PFSK-1 (cell line): Measurements from ENCODE around the gene RPS6KA4.

ENCODE experiments used
- FOXP2 ChIP-seq: optimal IDR thresholded peaks from 2 replicates; pipeline ENCODE3; 2011; ENCODE audit warnings: borderline replicate concordance, control low read depth, inconsistent platforms; ENCODE audit not compliant: insufficient read depth; ENCODE audit errors: extremely low read length, extremely low read depth
- POLR2AphosphoS5 ChIP-seq: IDR thresholded peaks from 2 replicates; pipeline ENCODE4 v1.6.1; 2012; ENCODE audit warnings: low read depth, mild to moderate bottlenecking, control low read depth, low read length, moderate library complexity
- REST ChIP-seq, 2 experiments: IDR thresholded peaks; 2 replicates each; pipeline versions ENCODE4 v1.6.1 to v1.8.0; 2011 to 2012; ENCODE audit warnings: low read depth in 2 of 2, low read length in 2 of 2, control low read depth in 1 of 2, inconsistent platforms in 1 of 2, mild to moderate bottlenecking in 1 of 2, moderate library complexity in 1 of 2; ENCODE audit not compliant: insufficient read depth in 1 of 2
- SIN3A ChIP-seq: IDR thresholded peaks from 2 replicates; pipeline ENCODE4 v1.6.1; 2012; ENCODE audit warnings: mild to moderate bottlenecking, low read length, moderate library complexity, borderline replicate concordance; ENCODE audit not compliant: insufficient read depth
- TAF1 ChIP-seq: IDR thresholded peaks from 2 replicates; pipeline ENCODE4 v1.6.1; 2012; ENCODE audit warnings: low read length, control low read depth, borderline replicate concordance; ENCODE audit not compliant: insufficient read depth

The RPS6KA4 gene

DNA sequence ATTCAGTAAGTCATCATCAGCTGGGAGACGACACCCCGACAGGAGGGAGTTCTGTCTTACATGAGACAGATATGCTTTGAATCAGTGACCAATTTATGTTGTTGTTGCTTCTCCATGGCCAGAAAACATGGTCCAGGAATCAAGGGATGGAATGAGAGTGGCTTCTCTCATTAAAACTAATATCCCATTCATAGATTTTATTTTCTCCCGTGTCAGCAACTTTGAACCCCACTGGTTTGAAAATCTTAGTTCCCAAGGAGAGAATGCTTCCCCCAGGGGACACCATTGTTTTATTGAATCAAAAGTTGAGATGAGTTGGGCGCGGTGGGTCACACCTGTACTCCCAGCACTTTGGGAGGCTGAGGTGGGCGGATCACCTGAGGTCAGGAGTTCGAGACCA, 42.8 kb downstream of the RPS6KA4 start:
- TF ChIP-seq FOXP2 (no peak), SIN3A (no peak), REST (IDR thresholded peaks at IDR 0.05; ENCODE audit: insufficient read depth in 1 of 2, low read depth in 2 of 2, low read length in 2 of 2) (no peak), POLR2AphosphoS5 (no peak), TAF1 (no peak)

- TF ChIP-seq POLR2AphosphoS5 (no peak), SIN3A (no peak), FOXP2 (no peak), REST (IDR thresholded peaks at IDR 0.05; ENCODE audit: insufficient read depth in 1 of 2, low read depth in 2 of 2, low read length in 2 of 2) (no peak), TAF1 (no peak)
These were observed 44.1 kb downstream of the RPS6KA4 start for GRCh38 chr11:64403106-64403505.

- TF ChIP-seq POLR2AphosphoS5 (no peak), FOXP2 (no peak), SIN3A (no peak), REST (IDR thresholded peaks at IDR 0.05; ENCODE audit: insufficient read depth in 1 of 2, low read depth in 2 of 2, low read length in 2 of 2) (no peak), TAF1 (no peak)
These were observed 47.4 kb downstream of the RPS6KA4 start for GRCh38 chr11:64406221-64406946.

DNA sequence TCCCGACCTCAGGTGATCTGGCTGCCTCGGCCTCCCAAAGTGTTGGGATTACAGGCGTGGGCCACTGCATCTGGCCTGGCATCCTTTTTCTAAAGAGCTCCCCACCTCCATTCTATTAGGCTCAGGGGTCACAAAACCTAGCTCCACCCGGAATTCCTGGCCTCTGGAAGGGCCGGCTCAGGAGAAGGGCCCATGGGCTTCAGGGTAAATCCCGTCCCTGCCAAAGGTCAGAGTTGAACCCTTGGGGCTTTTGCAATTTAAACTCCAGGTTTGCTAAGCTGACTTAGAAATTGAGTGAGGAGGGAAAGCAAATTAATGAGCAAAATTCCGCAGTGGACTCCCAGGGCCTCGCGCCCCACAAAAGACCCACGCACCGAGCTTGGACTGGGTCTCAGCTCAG, 48.3 kb downstream of the RPS6KA4 start:
- no peak for TF ChIP-seq FOXP2
- TF ChIP-seq POLR2AphosphoS5: no peak
- no peak for TF ChIP-seq TAF1
- TF ChIP-seq REST (IDR thresholded peaks at IDR 0.05; ENCODE audit: insufficient read depth in 1 of 2, low read depth in 2 of 2, low read length in 2 of 2): no peak
- no peak for TF ChIP-seq SIN3A

GRCh38 chr11:64407630-64408029, 48.7 kb downstream of the RPS6KA4 start:
- TF ChIP-seq REST (IDR thresholded peaks at IDR 0.05; ENCODE audit: insufficient read depth in 1 of 2, low read depth in 2 of 2, low read length in 2 of 2) (no peak), TAF1 (no peak), FOXP2 (no peak), POLR2AphosphoS5 (no peak), SIN3A (no peak)
